Subcutaneous abdominal adipose tissue (tissue), 5 donors: Measurements from ENCODE around the gene UBLCP1.

Experiments used
- H3K27ac ChIP-seq: one replicate; pipeline ENCODE4 v1.7.0; 2013; ENCODE audit warnings: low read depth, mild to moderate bottlenecking, inconsistent platforms, low read length, moderate library complexity
- H3K27me3 ChIP-seq, 5 donors: one replicate each; pipeline ENCODE4 v1.7.0; 2013; ENCODE audit warnings: low read length in 5 of 5, inconsistent platforms in 1 of 5; ENCODE audit not compliant: control insufficient read depth in 5 of 5, insufficient read depth in 4 of 5
- H3K36me3 ChIP-seq, 5 donors: one replicate each; pipeline ENCODE4 v1.7.0; 2013; ENCODE audit warnings: low read length in 5 of 5; ENCODE audit not compliant: control insufficient read depth in 5 of 5, insufficient read depth in 5 of 5
- H3K4me1 ChIP-seq, 5 donors: one replicate each; pipeline ENCODE4 v1.7.0; 2013; ENCODE audit warnings: low read length in 5 of 5, mild to moderate bottlenecking in 3 of 5, moderate library complexity in 1 of 5; ENCODE audit not compliant: control insufficient read depth in 5 of 5, insufficient read depth in 5 of 5
- H3K4me3 ChIP-seq, 5 donors: one replicate each; pipeline ENCODE4 v1.7.0; 2013; ENCODE audit warnings: low read length in 5 of 5, low read depth in 1 of 5
- H3K9ac ChIP-seq, 5 donors: one replicate each; pipeline ENCODE4 v1.7.0; 2013; ENCODE audit warnings: low read length in 5 of 5, mild to moderate bottlenecking in 4 of 5, moderate library complexity in 3 of 5
- H3K9me3 ChIP-seq, 5 donors: one replicate each; pipeline ENCODE4 v1.7.0; 2013; ENCODE audit warnings: low read length in 5 of 5; ENCODE audit not compliant: control insufficient read depth in 5 of 5
- donor health status: healthy.
- donor health status: healthy.
- donor health status: healthy.
- donor health status: healthy.
- donor health status: healthy.

UBLCP1 gene, protein sequence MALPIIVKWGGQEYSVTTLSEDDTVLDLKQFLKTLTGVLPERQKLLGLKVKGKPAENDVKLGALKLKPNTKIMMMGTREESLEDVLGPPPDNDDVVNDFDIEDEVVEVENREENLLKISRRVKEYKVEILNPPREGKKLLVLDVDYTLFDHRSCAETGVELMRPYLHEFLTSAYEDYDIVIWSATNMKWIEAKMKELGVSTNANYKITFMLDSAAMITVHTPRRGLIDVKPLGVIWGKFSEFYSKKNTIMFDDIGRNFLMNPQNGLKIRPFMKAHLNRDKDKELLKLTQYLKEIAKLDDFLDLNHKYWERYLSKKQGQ

GRCh38 chr5:159262859-159263568 lies at the start of gene UBLCP1:
Gene UBLCP1, plus strand, starts transcription at chr5:159263290. Its CDS starts 5,626 bp downstream, at chr5:159268916.
- Histone ChIP-seq H3K4me1 (peaks cover 11 to 24% (median 23%) of the 10 kb centered on the region in 5 donors), H3K9ac (peak within 1 kb of the TSS; percentile 89 to 96 (median 91)), H3K27ac (peak within 1 kb of the TSS; percentile 92), H3K4me3 (peak within 1 kb of the TSS; percentile 93 to 99 (median 95)), H3K9me3 (no peaks in the 10 kb centered on the region), H3K27me3 (no peaks in the 10 kb centered on the region), H3K36me3 (no peaks in the 10 kb centered on the region)

DNA sequence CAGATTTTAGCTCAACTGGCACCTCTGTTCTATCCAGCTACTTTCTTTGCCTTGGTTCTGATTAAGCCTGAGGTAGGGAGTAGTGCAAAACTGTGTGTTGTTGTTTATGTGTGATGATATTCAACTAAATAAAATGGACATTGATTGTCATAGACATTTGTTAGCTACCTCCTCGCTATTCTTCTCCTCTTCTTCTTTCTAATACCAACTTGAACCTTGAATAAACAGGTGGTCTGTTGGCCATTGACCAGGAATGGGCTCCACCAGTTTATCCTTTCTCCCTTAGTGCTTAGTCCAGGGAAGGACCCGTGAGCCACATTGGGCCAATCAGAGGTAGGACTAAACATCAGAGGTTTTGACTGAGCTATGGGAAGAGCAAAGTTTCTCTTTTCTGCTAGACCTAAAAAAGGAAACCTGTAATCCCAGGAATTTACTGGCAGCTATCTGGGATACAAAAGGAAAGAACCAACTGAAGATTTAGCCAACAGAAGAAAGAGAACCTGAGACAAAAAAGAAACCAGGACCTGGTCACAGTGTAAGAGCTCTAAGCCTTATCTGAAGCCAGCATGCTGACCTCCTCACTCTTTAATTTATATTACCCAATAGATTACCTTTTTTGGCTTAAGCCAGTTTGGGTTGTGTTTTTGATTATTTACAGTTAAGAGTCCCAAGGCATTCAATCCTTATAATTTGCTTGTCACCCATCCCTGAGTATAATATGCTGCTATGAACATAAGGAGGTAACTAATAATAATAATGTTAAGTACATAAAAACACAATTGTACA lies 48.4 kb upstream of the UBLCP1 start:
- Histone ChIP-seq H3K27ac (no peak overlapping the region), H3K27me3 (no peaks in the 10 kb centered on the region), H3K4me1 (peaks cover 2 to 9% (median 5%) of the 10 kb centered on the region in 5 donors), H3K9me3 (no peaks in the 10 kb centered on the region), H3K4me3 (no peak overlapping the region), H3K36me3 (no peaks in the 10 kb centered on the region), H3K9ac (no peak overlapping the region)

DNA sequence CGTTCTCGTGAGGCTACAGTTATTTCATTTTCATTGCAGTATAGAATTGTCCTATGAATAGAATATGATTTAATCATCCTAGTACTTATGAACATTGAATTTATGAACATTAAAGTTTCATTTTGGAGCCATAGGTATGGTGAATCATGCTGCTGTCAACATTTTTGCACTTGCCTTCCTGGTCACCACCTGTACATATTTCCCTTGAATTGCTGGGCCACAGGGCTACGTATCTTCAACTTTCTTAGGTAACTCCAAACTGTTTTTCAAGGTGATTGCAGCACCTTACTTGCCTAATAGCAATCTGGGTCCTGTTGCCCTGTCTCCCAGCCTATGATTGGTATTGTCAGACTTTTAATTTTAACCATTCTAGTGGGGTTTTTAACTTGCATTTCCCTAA lies 47.2 kb upstream of the UBLCP1 start:
- H3K36me3 ChIP-seq = no peaks in the 10 kb centered on the region
- H3K4me1 ChIP-seq = peaks cover 0 to 2% (median 0%) of the 10 kb centered on the region in 5 donors
- H3K27ac ChIP-seq = no peak overlapping the region
- H3K27me3 ChIP-seq = no peaks in the 10 kb centered on the region
- H3K9ac ChIP-seq = no peak overlapping the region
- H3K4me3 ChIP-seq = no peak overlapping the region
- no peaks in the 10 kb centered on the region for H3K9me3 ChIP-seq

GRCh38 chr5:159216454-159216853 lies 46.6 kb upstream of the UBLCP1 start:
- H3K9me3 ChIP-seq = no peaks in the 10 kb centered on the region
- no peaks in the 10 kb centered on the region for H3K27me3 ChIP-seq
- peaks cover 0 to 2% (median 0%) of the 10 kb centered on the region in 5 donors for H3K4me1 ChIP-seq
- no peaks in the 10 kb centered on the region for H3K36me3 ChIP-seq
- H3K9ac ChIP-seq = no peak overlapping the region
- no peak overlapping the region for H3K27ac ChIP-seq
- no peak overlapping the region for H3K4me3 ChIP-seq

DNA sequence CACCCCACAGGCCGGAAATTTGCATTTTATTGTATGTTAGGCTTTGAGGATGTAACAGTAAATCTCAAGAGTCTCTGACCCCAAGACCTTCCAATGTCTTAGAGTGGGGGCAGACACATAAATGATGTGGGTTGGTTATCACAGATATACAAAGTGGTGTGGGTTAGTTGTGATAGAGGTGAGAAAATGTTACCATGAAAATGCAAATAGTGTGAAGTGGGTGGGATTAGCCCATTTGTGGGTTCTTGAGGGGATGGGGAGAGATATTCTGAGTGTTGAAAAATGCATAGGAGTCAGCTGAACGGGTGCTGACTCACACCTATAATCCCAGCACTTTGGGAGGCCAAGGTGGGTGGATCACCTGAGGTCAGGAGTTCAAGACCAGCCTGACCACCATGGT lies 45.9 kb upstream of the UBLCP1 start:
- Histone ChIP-seq H3K4me3 (no peak overlapping the region), H3K27me3 (no peaks in the 10 kb centered on the region), H3K9me3 (no peaks in the 10 kb centered on the region), H3K27ac (no peak overlapping the region), H3K4me1 (no peaks in the 10 kb centered on the region), H3K36me3 (no peaks in the 10 kb centered on the region), H3K9ac (no peak overlapping the region)

GRCh38 chr5:159218595-159219023 lies 44.5 kb upstream of the UBLCP1 start:
- no peaks in the 10 kb centered on the region for H3K36me3 ChIP-seq
- no peak overlapping the region for H3K27ac ChIP-seq
- H3K9me3 ChIP-seq = no peaks in the 10 kb centered on the region
- no peak overlapping the region for H3K9ac ChIP-seq
- no peak overlapping the region for H3K4me3 ChIP-seq
- H3K27me3 ChIP-seq = no peaks in the 10 kb centered on the region
- H3K4me1 ChIP-seq = no peaks in the 10 kb centered on the region

DNA sequence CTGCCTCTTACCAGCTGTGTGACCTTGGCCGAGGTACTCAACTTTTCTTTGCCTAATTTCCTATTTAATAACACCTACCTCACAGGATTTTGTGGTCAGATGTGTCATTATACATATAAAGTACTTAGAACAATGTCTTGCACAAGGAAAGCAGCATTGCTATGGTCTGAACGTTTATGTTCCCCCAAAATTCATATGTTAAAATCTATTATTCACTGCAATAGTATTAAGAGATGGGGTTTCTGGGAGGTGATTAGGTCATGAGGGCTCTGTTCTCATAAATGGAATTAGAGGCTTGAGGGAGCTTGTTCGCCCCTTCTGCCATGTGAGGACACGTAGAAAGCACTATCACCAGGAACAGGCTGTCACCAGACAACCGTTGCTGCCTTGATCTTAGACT lies 42.9 kb upstream of the UBLCP1 start:
- Histone ChIP-seq H3K36me3 (no peaks in the 10 kb centered on the region), H3K27me3 (no peaks in the 10 kb centered on the region), H3K9ac (no peak overlapping the region), H3K4me1 (no peaks in the 10 kb centered on the region), H3K9me3 (no peaks in the 10 kb centered on the region), H3K27ac (no peak overlapping the region), H3K4me3 (no peak overlapping the region)

- no peaks in the 10 kb centered on the region for H3K9me3 ChIP-seq
- no peak overlapping the region for H3K27ac ChIP-seq
- no peaks in the 10 kb centered on the region for H3K27me3 ChIP-seq
- no peak overlapping the region for H3K9ac ChIP-seq
- no peak overlapping the region for H3K4me3 ChIP-seq
- no peaks in the 10 kb centered on the region for H3K36me3 ChIP-seq
- H3K4me1 ChIP-seq = no peaks in the 10 kb centered on the region
Measured at GRCh38 chr5:159223469-159223868, 39.6 kb upstream of the UBLCP1 start.

DNA sequence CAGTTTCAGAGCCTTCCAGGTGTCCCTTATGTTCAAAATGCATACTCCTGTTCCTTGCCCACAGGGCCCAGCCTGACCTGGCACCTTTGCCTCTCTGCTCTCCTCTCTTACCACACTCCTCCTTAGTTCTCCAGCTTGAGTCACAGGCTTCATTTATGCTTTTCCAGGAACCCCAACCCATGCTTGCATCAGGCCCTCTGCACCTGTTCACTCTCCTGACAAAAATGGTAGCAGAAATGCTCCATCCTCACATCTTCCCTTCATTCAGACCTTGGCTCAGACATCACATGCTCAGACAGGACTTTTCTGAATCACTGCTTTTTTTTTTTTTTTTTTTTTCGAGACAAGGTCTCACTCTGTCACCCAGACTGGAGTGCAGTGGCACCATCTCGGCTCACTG lies 38.6 kb upstream of the UBLCP1 start:
- Histone ChIP-seq H3K9ac (no peak overlapping the region), H3K27me3 (no peaks in the 10 kb centered on the region), H3K27ac (no peak overlapping the region), H3K4me1 (no peaks in the 10 kb centered on the region), H3K4me3 (no peak overlapping the region), H3K9me3 (no peaks in the 10 kb centered on the region), H3K36me3 (no peaks in the 10 kb centered on the region)

DNA sequence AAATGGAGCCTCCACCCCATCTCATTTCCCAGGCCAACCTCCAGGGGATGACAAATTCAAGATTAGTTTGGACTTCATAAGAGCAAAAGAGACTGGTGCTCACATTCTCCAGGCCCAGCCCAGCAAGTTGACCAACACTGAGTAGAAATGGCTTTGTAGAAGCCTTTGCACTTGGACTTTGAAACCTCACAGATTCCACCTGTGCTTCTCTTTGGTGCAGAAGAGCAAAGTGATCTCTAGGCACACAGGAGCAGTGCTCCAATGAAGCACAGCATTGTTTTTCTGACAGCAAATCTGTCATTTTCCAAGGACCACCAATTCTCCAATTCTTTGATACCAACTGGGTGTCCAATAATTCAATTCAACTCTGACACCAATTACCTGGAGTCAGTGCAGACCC lies 36.6 kb upstream of the UBLCP1 start:
- Histone ChIP-seq H3K9ac (no peak overlapping the region), H3K4me3 (no peak overlapping the region), H3K4me1 (no peaks in the 10 kb centered on the region), H3K27me3 (no peaks in the 10 kb centered on the region), H3K9me3 (no peaks in the 10 kb centered on the region), H3K36me3 (no peaks in the 10 kb centered on the region), H3K27ac (no peak overlapping the region)
